Measurements from ENCODE around the gene TRIM59.

TRIM59 gene

DNA sequence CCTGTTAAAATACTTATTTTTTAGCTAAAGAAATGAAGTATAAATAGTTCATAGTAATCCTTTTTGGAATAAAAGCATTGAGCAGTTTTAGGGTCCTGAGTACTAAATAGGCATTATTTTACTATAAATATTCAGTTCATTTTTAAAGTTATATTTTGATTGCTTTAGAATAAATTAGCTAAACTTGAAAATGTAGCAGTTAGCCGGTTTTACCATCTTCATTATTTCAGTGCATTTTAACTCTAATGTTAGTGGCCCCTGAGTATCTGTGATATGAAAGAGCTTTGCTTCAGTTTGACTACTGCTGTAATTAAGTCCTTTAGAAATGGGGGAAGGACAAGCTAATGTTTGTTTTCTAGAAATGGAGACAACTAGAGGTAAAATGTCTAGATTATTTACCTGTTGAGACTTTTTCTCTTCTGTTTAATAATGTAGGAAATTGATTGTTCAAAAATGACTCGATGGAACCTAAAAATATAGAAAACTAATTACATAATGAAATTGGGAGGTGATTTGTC is 46.5 kb downstream of the TRIM59 start:
- no peak for DNase-seq (ENCODE audit: low read depth in 2 of 2)

GRCh38 chr3:160402221-160403027 is 47.2 kb downstream of the TRIM59 start:
- no peak for DNase-seq (ENCODE audit: low read depth in 2 of 2)

- no peak for DNase-seq (ENCODE audit: low read depth in 2 of 2)
These were observed 48.1 kb downstream of the TRIM59 start for GRCh38 chr3:160401291-160402095.

GRCh38 chr3:160400702-160401150 is 48.9 kb downstream of the TRIM59 start:
- DNase-seq (ENCODE audit: low read depth in 2 of 2) = no peak

GRCh38 chr3:160400030-160400701 is 49.4 kb downstream of the TRIM59 start:
- peak in 1 of 2 donors; percentile 3 for DNase-seq (ENCODE audit: low read depth in 2 of 2)

GRCh38 chr3:160399125-160400029 is 50.2 kb downstream of the TRIM59 start, which contains the start of the genes IFT80 and SMC4:
Gene IFT80, minus strand, starts transcription at chr3:160399225. Its CDS starts 14,625 bp downstream, at chr3:160384600.
Gene SMC4, plus strand, starts transcription at chr3:160399650. Its CDS starts 1,177 bp downstream, at chr3:160400827.
- peak; percentile 93 to 95 for DNase-seq (ENCODE audit: low read depth in 2 of 2)

GRCh38 chr3:160398820-160399124 is 50.8 kb downstream of the TRIM59 start:
- no peak for DNase-seq (ENCODE audit: low read depth in 2 of 2)

- no peak for DNase-seq (ENCODE audit: low read depth in 2 of 2)
These were observed 54.3 kb downstream of the TRIM59 start for GRCh38 chr3:160395297-160395696.

- no peak for DNase-seq (ENCODE audit: low read depth in 2 of 2)
These were observed 55.6 kb downstream of the TRIM59 start for GRCh38 chr3:160394009-160394392.

DNA sequence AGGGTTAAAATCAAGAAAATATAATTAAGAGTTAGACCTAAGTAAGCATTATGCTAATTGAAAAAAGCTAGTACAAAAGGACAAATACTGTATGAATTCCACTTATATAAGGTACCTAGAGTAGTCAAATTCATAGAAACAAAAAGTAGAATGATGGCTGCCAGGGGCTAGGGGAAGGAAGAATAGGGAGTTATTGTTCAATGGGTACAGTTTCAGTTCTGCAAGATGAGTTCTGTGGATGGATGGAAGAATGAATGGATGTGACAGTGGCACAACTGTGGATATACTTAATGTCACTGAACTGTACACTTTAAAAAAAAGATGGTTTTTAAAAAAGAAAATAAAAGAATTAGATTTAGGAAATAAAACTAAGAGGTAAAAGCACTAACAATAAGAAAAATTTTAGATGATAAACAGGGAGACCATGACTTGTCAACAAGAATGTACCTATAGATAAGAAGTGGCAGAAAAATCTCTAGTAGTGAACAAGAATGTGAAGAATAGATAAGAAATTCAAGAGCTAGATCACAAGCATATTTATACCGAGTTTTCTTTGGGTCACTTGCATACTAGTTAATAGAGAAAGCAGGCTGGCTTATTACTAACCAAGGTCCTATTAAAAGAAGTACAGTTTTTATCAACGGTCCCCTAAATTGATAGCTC is 56.1 kb downstream of the TRIM59 start:
- no peak for DNase-seq (ENCODE audit: low read depth in 2 of 2)

GRCh38 chr3:160392798-160393197 is 56.8 kb downstream of the TRIM59 start:
- DNase-seq (ENCODE audit: low read depth in 2 of 2) = no peak

DNA sequence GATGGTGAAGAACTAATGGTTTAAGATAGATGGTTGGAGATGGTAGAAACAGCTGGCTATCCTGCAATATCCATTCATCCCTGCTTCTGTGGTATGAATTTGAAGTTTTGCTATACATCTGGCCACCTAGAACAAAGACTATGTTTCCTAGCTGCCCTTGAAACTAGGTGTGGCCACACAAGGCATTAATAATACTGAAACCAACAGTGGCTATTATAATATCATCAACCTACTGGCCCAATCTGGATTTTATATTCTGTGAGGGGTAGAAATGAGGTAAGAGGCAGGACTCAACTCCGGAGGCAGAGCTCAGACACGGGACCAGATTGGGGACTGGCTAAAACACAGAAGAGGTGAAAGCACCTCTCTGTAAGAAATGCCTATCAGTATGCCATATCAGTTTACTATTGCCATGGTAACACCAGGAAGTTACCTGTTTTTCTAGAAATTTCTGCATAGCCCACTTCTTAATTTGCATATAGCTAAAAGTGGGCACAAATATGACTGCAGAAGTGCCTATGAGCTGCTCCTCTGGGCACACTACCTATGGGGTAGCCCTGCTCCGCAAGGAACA is 58.9 kb downstream of the TRIM59 start:
- DNase-seq (ENCODE audit: low read depth in 2 of 2) = no peak

Data from stimulated activated CD8-positive, alpha-beta memory T cell treated with anti-CD3 and anti-CD28 coated beads, Interleukin-7, amount 100 ng/mL, for 4 hours (primary cell).